H4 (cell line): Measurements from ENCODE around the gene PKD2L1. TPM values are rescaled to one million over a fixed set of nuclear protein-coding genes. Genes with fewer than 3 reads are reported as not detected.
"Not testable (repeated sequence)": the region's sequence is repeated elsewhere in the genome, so short reads cannot be mapped to it uniquely, and the experiment has no call there.

Experiments
- DNase-seq: peaks from one replicate; pipeline ENCODE4 v3.0.0-alpha.2; 2015; ENCODE audit warnings: low spot score
- total RNA-seq: library from RNA; depleted of rRNA; stranded (reverse); fragments of >200 nt; shearing (Covaris generic); gene quantifications from 2 replicates; pipeline ENCODE4 v1.2.3, GENCODE V29; 2014; rRNA removed

Gene PKD2L1
- total RNA-seq, result not detected in 2 replicates

GRCh38 chr10:100330079-100330478 is at the start of gene PKD2L1:
Gene PKD2L1, minus strand, starts transcription at chr10:100330228. Its CDS starts 125 bp downstream, at chr10:100330103.
- DNase-seq, result no peak

GRCh38 chr10:100377830-100378229 is 47.8 kb upstream of the PKD2L1 start:
- no peak for DNase-seq

- DNase-seq, result not testable (repeated sequence)
Observed at GRCh38 chr10:100376656-100377055, 46.6 kb upstream of the PKD2L1 start.

- not testable (repeated sequence) for DNase-seq
Observed at GRCh38 chr10:100374677-100375353, 44.8 kb upstream of the PKD2L1 start.

GRCh38 chr10:100374200-100374655 is 44.2 kb upstream of the PKD2L1 start:
- DNase-seq, result no peak

GRCh38 chr10:100373298-100374199 is 43.5 kb upstream of the PKD2L1 start:
- peak; percentile 99 for DNase-seq

- no peak for DNase-seq
Observed at GRCh38 chr10:100372415-100373297, 42.6 kb upstream of the PKD2L1 start.

- no peak for DNase-seq
Observed at GRCh38 chr10:100371482-100372027, 41.5 kb upstream of the PKD2L1 start.

- peak; percentile 96 for DNase-seq
Observed at GRCh38 chr10:100370714-100371481, 40.9 kb upstream of the PKD2L1 start.

- no peak for DNase-seq
Observed at GRCh38 chr10:100368721-100369120, 38.7 kb upstream of the PKD2L1 start.

GRCh38 chr10:100364735-100365391 is 34.8 kb upstream of the PKD2L1 start:
- peak; percentile 99 for DNase-seq

GRCh38 chr10:100364175-100364574 is 34.1 kb upstream of the PKD2L1 start:
- DNase-seq, result no peak

GRCh38 chr10:100362570-100363496 is 32.8 kb upstream of the PKD2L1 start:
- no peak for DNase-seq

- DNase-seq, result no peak
Observed at GRCh38 chr10:100360234-100360633, 30.2 kb upstream of the PKD2L1 start.

- no peak for DNase-seq
Observed at GRCh38 chr10:100359529-100360150, 29.6 kb upstream of the PKD2L1 start.

GRCh38 chr10:100359030-100359432 is 29.0 kb upstream of the PKD2L1 start:
- DNase-seq, result no peak

GRCh38 chr10:100357059-100357858 is 27.2 kb upstream of the PKD2L1 start:
- no peak for DNase-seq
